WI38 (cell line): ENCODE measurements around the gene SFN.

Experiments
- H3K4me3 ChIP-seq: 2 replicates; pipeline ENCODE4 v1.5.1; 2011; ENCODE audit warnings: low read depth, mild to moderate bottlenecking, control low read depth, low read length
- CTCF ChIP-seq: IDR thresholded peaks from 2 replicates; pipeline ENCODE4 v1.5.1; 2012; ENCODE audit warnings: low read depth, mild to moderate bottlenecking, control low read depth, low read length

The SFN gene

GRCh38 chr1:26862781-26863684 lies at the start of gene SFN:
TSS of gene SFN (plus strand) at chr1:26863149. CDS start at chr1:26863213, 64 bp downstream.
- TF ChIP-seq CTCF, result 0 out of 2 replicates have a peak, but pooled peaks have one; percentile 5
- peak within 1 kb of the TSS; percentile 69; the same call in 1 of the 2 replicates for H3K4me3 ChIP-seq

GRCh38 chr1:26814377-26814776 lies 48.6 kb upstream of the SFN start:
- TF ChIP-seq CTCF, result no peak
- no peak overlapping the region for H3K4me3 ChIP-seq

- TF ChIP-seq CTCF, result no peak
- H3K4me3 ChIP-seq, result no peak overlapping the region
Observed at GRCh38 chr1:26814893-26815292, 48.1 kb upstream of the SFN start.

- no peak overlapping the region for H3K4me3 ChIP-seq
- 0 out of 2 replicates have a peak, but pooled peaks have one; percentile 4 for TF ChIP-seq CTCF
Observed at GRCh38 chr1:26820784-26821269, 42.1 kb upstream of the SFN start.

- TF ChIP-seq CTCF, result no peak
- H3K4me3 ChIP-seq, result no peak overlapping the region
Observed at GRCh38 chr1:26822737-26823395, 40.1 kb upstream of the SFN start.

- TF ChIP-seq CTCF, result no peak
- no peak overlapping the region for H3K4me3 ChIP-seq
Observed at GRCh38 chr1:26824731-26825130, 38.2 kb upstream of the SFN start.
